A673 (cell line): ENCODE data around the gene GABRB3. TPM values are rescaled to one million over a fixed set of nuclear protein-coding genes. Genes with fewer than 3 reads are reported as not detected.

ENCODE experiments used
- BruUV-seq: library from RNA; stranded (reverse); fragments of 400-500 nt; replicated peaks from 2 replicates; lab custom pipeline; 2021; lab: Mats Ljungman, UMichigan
- CTCF ChIA-PET: fragments of 300-600 bp; sonication (Branson Sonifier 250); formaldehyde crosslinking; loops from one replicate; lab custom pipeline; 2022; ENCODE audit warnings: antibody characterized with exemption; lab: Charles Lee
- POLR2A ChIA-PET: fragments of 300-600 bp; sonication (Branson Sonifier 250); formaldehyde crosslinking; loops from one replicate; lab custom pipeline; 2022; ENCODE audit warnings: antibody characterized with exemption; ENCODE audit not compliant: low non-redundant PET; lab: Charles Lee
- DNase-seq: peaks from one replicate; pipeline ENCODE4 v3.0.0-alpha.2; 2015; ENCODE audit warnings: low spot score
- H3K27ac ChIP-seq: fragments of 200-600 bp; sonication (generic); 2 replicates; pipeline ENCODE4 v1.5.1; 2016; ENCODE audit warnings: mixed run types, low read depth, mild to moderate bottlenecking, mixed read lengths, antibody characterized with exemption, low read length; ENCODE audit not compliant: poor library complexity, severe bottlenecking
- H3K27me3 ChIP-seq: fragments of 200-600 bp; sonication (generic); replicated peaks from 2 replicates; pipeline ENCODE4 v1.6.1; 2017; ENCODE audit warnings: mixed run types, low read depth, mild to moderate bottlenecking, mixed read lengths, antibody characterized with exemption, low read length; ENCODE audit not compliant: insufficient read depth, poor library complexity
- H3K36me3 ChIP-seq: fragments of 200-600 bp; sonication (generic); 2 replicates; pipeline ENCODE4 v1.6.1; 2016; ENCODE audit warnings: mixed run types, mild to moderate bottlenecking, mixed read lengths, antibody characterized with exemption, low read length; ENCODE audit not compliant: insufficient read depth, poor library complexity, severe bottlenecking
- H3K4me1 ChIP-seq: fragments of 200-600 bp; sonication (generic); 2 replicates; pipeline ENCODE4 v1.6.1; 2017; ENCODE audit warnings: mixed run types, mild to moderate bottlenecking, mixed read lengths, antibody characterized with exemption, low read length; ENCODE audit not compliant: insufficient read depth, poor library complexity, severe bottlenecking
- H3K4me3 ChIP-seq: fragments of 200-600 bp; sonication (generic); 2 replicates; pipeline ENCODE4 v1.5.1; 2016; ENCODE audit warnings: low read depth, mixed run types, mild to moderate bottlenecking, mixed read lengths, low read length; ENCODE audit not compliant: poor library complexity, severe bottlenecking
- H3K9me3 ChIP-seq: fragments of 200-600 bp; sonication (generic); 2 replicates; pipeline ENCODE4 v1.6.1; 2016; ENCODE audit warnings: mixed run types, low read depth, mild to moderate bottlenecking, mixed read lengths, antibody characterized with exemption, low read length; ENCODE audit not compliant: poor library complexity, severe bottlenecking
- CTCF ChIP-seq: fragments of 300-800, 200-600 bp; sonication (generic); conservative IDR thresholded peaks from 2 replicates; pipeline ENCODE4 v1.5.1; 2017; ENCODE audit warnings: low read depth, mild to moderate bottlenecking, antibody characterized with exemption, low read length, moderate library complexity, mixed read lengths
- EZH2 ChIP-seq: fragments of 200-600 bp; sonication (generic); IDR thresholded peaks from 2 replicates; pipeline ENCODE4 v1.6.1; 2017; ENCODE audit warnings: borderline replicate concordance, low read depth, mild to moderate bottlenecking, mixed read lengths, antibody characterized with exemption, low read length; ENCODE audit not compliant: poor library complexity, severe bottlenecking
- intact Hi-C: fragments of 100-400 bp; cut with micrococcal nuclease; formaldehyde crosslinking; loops from one replicate; pipeline ENCODE4 v1.10.0; 2022; ENCODE audit not compliant: unreplicated experiment
- total RNA-seq: library from RNA; stranded (reverse); gene quantifications from 2 replicates; pipeline ENCODE4 v1.2.3, GENCODE V29; 2021

The GABRB3 gene
- total RNA-seq, 1 experiment from 2014 or later: not detected

DNA sequence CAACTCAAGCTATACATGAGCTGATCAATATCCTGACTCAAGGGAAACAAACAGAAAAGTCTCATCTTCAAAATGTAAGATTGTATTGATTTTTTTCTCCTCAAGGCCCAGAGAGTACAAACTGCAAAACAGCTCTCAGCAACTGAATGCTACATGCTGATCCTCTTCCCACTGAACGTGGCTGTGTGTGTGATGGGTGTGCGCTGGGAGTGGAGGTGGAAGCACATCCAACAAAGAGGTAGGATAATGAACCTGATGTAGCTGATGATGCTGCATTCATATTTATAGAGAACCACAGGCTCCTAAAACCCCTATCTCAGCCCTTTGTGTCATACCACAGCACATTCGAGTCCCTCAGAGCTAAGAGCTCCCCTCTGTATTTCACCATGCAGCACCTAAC lies 56.8 kb downstream of the GABRB3 start:
- CTCF ChIA-PET: no interaction called here
- DNase-seq: no peak
- POLR2A ChIA-PET: no interaction called here
- Histone ChIP-seq H3K4me3 (no peak overlapping the region), H3K36me3 (no peaks in the 10 kb centered on the region), H3K27me3 (no peaks in the 10 kb centered on the region), H3K9me3 (peaks cover 55% of the 10 kb centered on the region), H3K27ac (no peak overlapping the region), H3K4me1 (no peaks in the 10 kb centered on the region)
- TF ChIP-seq CTCF: no peak
- no peak for TF ChIP-seq EZH2
- no TSS peak for BruUV-seq
- intact Hi-C loops: no loop called here

DNA sequence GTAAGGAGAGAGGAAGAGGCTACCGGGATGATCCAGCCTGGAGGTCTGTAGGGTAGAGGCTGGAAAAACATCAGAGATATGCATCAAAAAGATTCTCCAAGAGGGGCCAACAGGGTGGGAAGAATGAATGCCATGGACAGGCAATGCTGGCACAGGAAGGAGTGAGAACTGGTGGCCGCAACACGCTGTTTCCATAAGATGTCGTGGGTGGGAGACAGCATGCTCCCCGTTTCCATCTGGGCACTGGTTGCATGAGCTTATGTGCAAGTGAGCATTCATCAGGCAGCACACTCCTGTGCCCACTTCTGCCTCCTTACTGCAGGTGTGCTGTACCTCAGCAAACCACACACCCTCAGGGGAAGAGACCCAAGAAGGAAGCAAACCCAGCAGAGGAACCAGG lies 59.4 kb downstream of the GABRB3 start:
- H3K9me3 ChIP-seq: peaks cover 55% of the 10 kb centered on the region
- H3K4me3 ChIP-seq: no peak overlapping the region
- no TSS peak for BruUV-seq
- POLR2A ChIA-PET: no interaction called here
- intact Hi-C loops: no loop called here
- TF ChIP-seq EZH2: no peak
- TF ChIP-seq CTCF: no peak
- CTCF ChIA-PET: no interaction called here
- no peaks in the 10 kb centered on the region for H3K27me3 ChIP-seq
- DNase-seq: no peak
- no peaks in the 10 kb centered on the region for H3K4me1 ChIP-seq
- H3K36me3 ChIP-seq: no peaks in the 10 kb centered on the region
- H3K27ac ChIP-seq: no peak overlapping the region

GRCh38 chr15:26712335-26712734 lies 60.5 kb downstream of the GABRB3 start:
- POLR2A ChIA-PET: no interaction called here
- no peaks in the 10 kb centered on the region for H3K36me3 ChIP-seq
- no TSS peak for BruUV-seq
- no peak for DNase-seq
- H3K4me3 ChIP-seq: no peak overlapping the region
- H3K4me1 ChIP-seq: no peaks in the 10 kb centered on the region
- no peaks in the 10 kb centered on the region for H3K27me3 ChIP-seq
- no peak overlapping the region for H3K27ac ChIP-seq
- CTCF ChIA-PET: no interaction called here
- intact Hi-C loops: no loop called here
- TF ChIP-seq CTCF: no peak
- no peak for TF ChIP-seq EZH2
- peaks cover 63% of the 10 kb centered on the region for H3K9me3 ChIP-seq
